GM12878 (cell line): Measurements from ENCODE around the gene RBP3. TPM values are rescaled to one million over a fixed set of nuclear protein-coding genes. Genes with fewer than 3 reads are reported as not detected.

Experiments
- ATAC-seq: fragments of 200-7000 bp; cut with Tn5 transposase; 3 replicates; pipeline ENCODE4 v1.9.1; 2020; ENCODE audit warnings: mild to moderate bottlenecking, moderate library complexity
- BruUV-seq: library from RNA; stranded (reverse); fragments of 400-500 nt; replicated peaks from 2 replicates; lab custom pipeline; 2021; lab: Mats Ljungman, UMichigan
- CTCF ChIA-PET: fragments of 300-600 bp; sonication (Branson Sonifier 250); formaldehyde crosslinking; extraction: SDS; loops from one replicate; lab custom pipeline; 2021; ENCODE audit warnings: inconsistent platforms; lab: Yijun Ruan, JAX
- POLR2A ChIA-PET: fragments of 350-600 bp; formaldehyde crosslinking; extraction: SDS; loops from one replicate; lab custom pipeline; 2021; ENCODE audit warnings: inconsistent platforms; lab: Charles Lee
- RAD21 ChIA-PET: fragments of 300-600 bp; sonication (Branson Sonifier 250); formaldehyde crosslinking; loops from one replicate; lab custom pipeline; 2023; ENCODE audit warnings: antibody characterized with exemption; ENCODE audit not compliant: unreplicated experiment; lab: Charles Lee
- SMC1A ChIA-PET: fragments of 300-600 bp; sonication (Branson Sonifier 250); formaldehyde crosslinking; loops from one replicate; lab custom pipeline; 2023; ENCODE audit not compliant: unreplicated experiment, uncharacterized antibody; lab: Charles Lee
- DNase-seq: peaks from one replicate; pipeline ENCODE4 v3.0.0-alpha.2; 2011; ENCODE audit warnings: low read depth, low spot score
- FAIRE-seq: peaks from 3 replicates; lab custom pipeline; 2011; peaks lifted over from hg19 to GRCh38; lab: Jason Lieb, UNC
- H2AFZ ChIP-seq: 2 replicates; pipeline ENCODE4 v1.6.0; 2011; ENCODE audit warnings: low read depth, low read length, control low read depth; ENCODE audit not compliant: control insufficient read depth
- H3K27ac ChIP-seq: 2 replicates; pipeline ENCODE4 v1.5.1; 2011; ENCODE audit warnings: control low read depth; ENCODE audit not compliant: control insufficient read depth, insufficient read depth
- H3K27me3 ChIP-seq, 2 experiments: replicated peaks in 1 of 2; 2 replicates each; pipeline versions ENCODE4 v1.6.0 to v1.6.1; 2011; ENCODE audit warnings: low read length in 1 of 2; ENCODE audit not compliant: control insufficient read depth in 2 of 2, insufficient read depth in 2 of 2
- H3K36me3 ChIP-seq, 2 experiments: 2 replicates each; pipeline ENCODE4 v1.5.1; 2011; ENCODE audit warnings: low read length in 1 of 2; ENCODE audit not compliant: control insufficient read depth in 2 of 2, insufficient read depth in 2 of 2
- H3K4me1 ChIP-seq: 2 replicates; pipeline ENCODE4 v1.6.1; 2011; ENCODE audit warnings: mild to moderate bottlenecking, low read length, moderate library complexity, mixed read lengths; ENCODE audit not compliant: control insufficient read depth, insufficient read depth
- H3K4me2 ChIP-seq: 2 replicates; pipeline ENCODE4 v1.6.0; 2011; ENCODE audit warnings: control low read depth; ENCODE audit not compliant: control insufficient read depth, insufficient read depth
- H3K4me3 ChIP-seq: fragments of 200-600 bp; sonication (generic); 2 replicates; pipeline ENCODE4 v1.5.1; 2016
- H3K79me2 ChIP-seq: 2 replicates; pipeline ENCODE4 v1.6.0; 2011; ENCODE audit warnings: low read length; ENCODE audit not compliant: control insufficient read depth, insufficient read depth
- H3K9ac ChIP-seq: 2 replicates; pipeline ENCODE4 v1.8.0; 2011; ENCODE audit warnings: low read length, control low read depth, mixed read lengths; ENCODE audit not compliant: control insufficient read depth, insufficient read depth
- H3K9me3 ChIP-seq: replicated peaks from 3 replicates; pipeline ENCODE4 v1.5.1; 2011; ENCODE audit warnings: mild to moderate bottlenecking, low read length; ENCODE audit not compliant: control insufficient read depth, insufficient read depth
- H4K20me1 ChIP-seq: 2 replicates; pipeline ENCODE4 v1.6.0; 2011; ENCODE audit not compliant: control insufficient read depth, insufficient read depth
- ATF7 ChIP-seq: fragments of 450-650 bp; IDR thresholded peaks from 2 replicates; pipeline ENCODE4 v1.6.1; 2016; ENCODE audit warnings: low read depth, mild to moderate bottlenecking
- MEF2B ChIP-seq: fragments of 450-650 bp; IDR thresholded peaks from 2 replicates; pipeline ENCODE4 v1.6.1; 2018; ENCODE audit warnings: mild to moderate bottlenecking, moderate library complexity; ENCODE audit not compliant: partially characterized antibody, poor library complexity, severe bottlenecking
- NBN ChIP-seq: fragments of 450-650 bp; IDR thresholded peaks from 2 replicates; pipeline ENCODE4 v1.6.1; 2016
- SRF ChIP-seq, 2 experiments: IDR thresholded peaks; 2 replicates each; pipeline ENCODE4 v1.6.1; 2011; ENCODE audit warnings: low read depth in 2 of 2, low read length in 2 of 2, mild to moderate bottlenecking in 1 of 2, moderate library complexity in 1 of 2
- SUZ12 ChIP-seq: fragments of 200-600 bp; sonication (generic); IDR thresholded peaks from one replicate; pipeline ENCODE4 v1.6.1; 2018; ENCODE audit warnings: antibody characterized with exemption, mild to moderate bottlenecking; ENCODE audit not compliant: unreplicated experiment
- ZNF622 ChIP-seq: fragments of 450-650 bp; IDR thresholded peaks from 2 replicates; pipeline ENCODE4 v1.6.1; 2017; ENCODE audit warnings: mild to moderate bottlenecking, inconsistent platforms
- ZSCAN29 ChIP-seq: fragments of 450-650 bp; IDR thresholded peaks from 2 replicates; pipeline ENCODE4 v1.6.1; 2017; ENCODE audit warnings: mild to moderate bottlenecking, moderate library complexity
- whole genome bisulfite sequencing: methylation state at CpG from one replicate; pipeline ENCODE4 v1.1.6; 2016; ENCODE audit warnings: low lambda C conversion rate; ENCODE audit not compliant: insufficient replicate concordance, insufficient coverage; ENCODE audit errors: missing lambda C conversion rate; 5-methylcytosine and 5-hydroxymethylcytosine counted together
- in situ Hi-C: fragments of 300-500 bp; cut with MboI; formaldehyde crosslinking; loops from 9 replicates; pipeline ENCODE4 v1.14.3; 2018; ENCODE audit warnings: mixed read lengths
- intact Hi-C: fragments of 100-400 bp; cut with micrococcal nuclease; formaldehyde crosslinking; loops from one replicate; pipeline ENCODE4 v1.14.2; 2022; ENCODE audit not compliant: unreplicated experiment
- polyA plus RNA-seq, 11 experiments: library from polyadenylated mRNA; depleted of rRNA in 4 of 11; unstranded in 6 of 11; stranded (reverse) in 5 of 11; fragments of >200 nt; fragmentation: Nextera tagmentation in 4 of 11; fragmentation: Illumina TruSeq in 1 of 11; extraction: Ambion mirVana in 4 of 11; extraction: Trizol in 1 of 11; gene quantifications; 1 replicate in 1 of 11; 2 replicates in 10 of 11; pipeline versions ENCODE4 v1.2.1 to v1.2.3, GENCODE V29; 2011 to 2016; ENCODE audit warnings: inconsistent platforms in 2 of 11, missing spikeins in 2 of 11, low read depth in 1 of 11
- total RNA-seq, 4 experiments: library from RNA; depleted of rRNA in 3 of 4; stranded (reverse); fragments of >200 nt in 3 of 4; fragmentation: Illumina TruSeq in 1 of 4; extraction: Trizol in 1 of 4; gene quantifications; 2 replicates each; pipeline versions ENCODE4 v1.2.1 to v1.2.3, GENCODE V29; 2013 to 2021
- TF ChIP-seq, protein P1 (sequence below): IDR thresholded peaks from 2 replicates; pipeline ENCODE4 v1.6.1; 2012; ENCODE audit warnings: low read depth, low read length, improper control_type of control experiment
- TF ChIP-seq, protein P2 (sequence below): fragments of 450-650 bp; IDR thresholded peaks from 2 replicates; pipeline ENCODE4 v1.6.1; 2017; ENCODE audit warnings: borderline replicate concordance
- TF ChIP-seq, protein P3 (sequence below): fragments of 450-650 bp; conservative IDR thresholded peaks from 2 replicates; pipeline ENCODE4 v1.6.1; 2017; ENCODE audit warnings: mild to moderate bottlenecking, moderate library complexity

RBP3 gene
- total and polyA plus RNA-seq, 10 of the 15 experiments (the other 5 are each of a cell fraction or from before 2014, with no cell fraction given), result not detected

DNA sequence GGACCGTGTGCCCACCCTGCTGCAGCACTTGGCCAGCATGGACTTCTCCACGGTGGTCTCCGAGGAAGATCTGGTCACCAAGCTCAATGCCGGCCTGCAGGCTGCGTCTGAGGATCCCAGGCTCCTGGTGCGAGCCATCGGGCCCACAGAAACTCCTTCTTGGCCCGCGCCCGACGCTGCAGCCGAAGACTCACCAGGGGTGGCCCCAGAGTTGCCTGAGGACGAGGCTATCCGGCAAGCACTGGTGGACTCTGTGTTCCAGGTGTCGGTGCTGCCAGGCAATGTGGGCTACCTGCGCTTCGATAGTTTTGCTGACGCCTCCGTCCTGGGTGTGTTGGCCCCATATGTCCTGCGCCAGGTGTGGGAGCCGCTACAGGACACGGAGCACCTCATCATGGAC lies 1.4 kb downstream of the RBP3 start:
- no peaks in the 10 kb centered on the region; a peak in 1 of 4 replicates for H3K27me3 ChIP-seq
- in situ Hi-C loops (no loop called here), intact Hi-C loops (no loop called here)
- FAIRE-seq (no peak), ATAC-seq (no peak), DNase-seq (no peak)
- no peak overlapping the region for H3K27ac ChIP-seq
- H4K20me1 ChIP-seq, result no peaks in the 10 kb centered on the region
- H3K4me2 ChIP-seq, result no peak overlapping the region
- SMC1A ChIA-PET, result no interaction called here
- no peak overlapping the region for H3K4me3 ChIP-seq
- BruUV-seq, result no TSS peak
- CTCF ChIA-PET, result no interaction called here
- RAD21 ChIA-PET, result no interaction called here
- TF ChIP-seq ZSCAN29, result no peak
- TF ChIP-seq, protein P1, sequence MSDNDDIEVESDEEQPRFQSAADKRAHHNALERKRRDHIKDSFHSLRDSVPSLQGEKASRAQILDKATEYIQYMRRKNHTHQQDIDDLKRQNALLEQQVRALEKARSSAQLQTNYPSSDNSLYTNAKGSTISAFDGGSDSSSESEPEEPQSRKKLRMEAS, result no peak
- 40% methylated on average over 15 of the region's 22 CpGs for WGBS
- no peak overlapping the region for H3K9ac ChIP-seq
- H3K4me1 ChIP-seq, result no peaks in the 10 kb centered on the region
- no peaks in the 10 kb centered on the region for H3K9me3 ChIP-seq
- no peaks in the 10 kb centered on the region for H3K79me2 ChIP-seq
- no peaks in the 10 kb centered on the region for H3K36me3 ChIP-seq
- H2AFZ ChIP-seq, result no peak overlapping the region
- POLR2A ChIA-PET, result no interaction called here

DNA sequence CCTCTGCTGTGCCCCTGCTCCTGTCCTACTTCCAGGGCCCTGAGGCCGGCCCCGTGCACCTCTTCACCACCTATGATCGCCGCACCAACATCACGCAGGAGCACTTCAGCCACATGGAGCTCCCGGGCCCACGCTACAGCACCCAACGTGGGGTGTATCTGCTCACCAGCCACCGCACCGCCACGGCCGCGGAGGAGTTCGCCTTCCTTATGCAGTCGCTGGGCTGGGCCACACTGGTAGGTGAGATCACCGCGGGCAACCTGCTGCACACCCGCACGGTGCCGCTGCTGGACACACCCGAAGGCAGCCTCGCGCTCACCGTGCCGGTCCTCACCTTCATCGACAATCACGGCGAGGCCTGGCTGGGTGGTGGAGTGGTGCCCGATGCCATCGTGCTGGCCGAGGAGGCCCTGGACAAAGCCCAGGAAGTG lies 1.8 kb downstream of the RBP3 start:
- FAIRE-seq (no peak), ATAC-seq (no peak), DNase-seq (no peak)
- Histone ChIP-seq H3K4me2 (no peak overlapping the region), H3K36me3 (no peaks in the 10 kb centered on the region), H3K4me3 (no peak overlapping the region), H3K4me1 (no peaks in the 10 kb centered on the region), H3K79me2 (no peaks in the 10 kb centered on the region), H3K27ac (no peak overlapping the region), H3K9me3 (no peaks in the 10 kb centered on the region), H3K9ac (no peak overlapping the region), H3K27me3 (no peaks in the 10 kb centered on the region; a peak in 1 of 4 replicates), H4K20me1 (no peaks in the 10 kb centered on the region), H2AFZ (no peak overlapping the region)
- ChIA-PET POLR2A (no interaction called here), CTCF (no interaction called here), RAD21 (no interaction called here), SMC1A (no interaction called here)
- BruUV-seq, result no TSS peak
- TF ChIP-seq, protein P2, sequence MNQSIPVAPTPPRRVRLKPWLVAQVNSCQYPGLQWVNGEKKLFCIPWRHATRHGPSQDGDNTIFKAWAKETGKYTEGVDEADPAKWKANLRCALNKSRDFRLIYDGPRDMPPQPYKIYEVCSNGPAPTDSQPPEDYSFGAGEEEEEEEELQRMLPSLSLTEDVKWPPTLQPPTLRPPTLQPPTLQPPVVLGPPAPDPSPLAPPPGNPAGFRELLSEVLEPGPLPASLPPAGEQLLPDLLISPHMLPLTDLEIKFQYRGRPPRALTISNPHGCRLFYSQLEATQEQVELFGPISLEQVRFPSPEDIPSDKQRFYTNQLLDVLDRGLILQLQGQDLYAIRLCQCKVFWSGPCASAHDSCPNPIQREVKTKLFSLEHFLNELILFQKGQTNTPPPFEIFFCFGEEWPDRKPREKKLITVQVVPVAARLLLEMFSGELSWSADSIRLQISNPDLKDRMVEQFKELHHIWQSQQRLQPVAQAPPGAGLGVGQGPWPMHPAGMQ, result no peak
- TF ChIP-seq SUZ12, result no peak
- no peak for TF ChIP-seq ZNF622
- TF ChIP-seq, protein P3, sequence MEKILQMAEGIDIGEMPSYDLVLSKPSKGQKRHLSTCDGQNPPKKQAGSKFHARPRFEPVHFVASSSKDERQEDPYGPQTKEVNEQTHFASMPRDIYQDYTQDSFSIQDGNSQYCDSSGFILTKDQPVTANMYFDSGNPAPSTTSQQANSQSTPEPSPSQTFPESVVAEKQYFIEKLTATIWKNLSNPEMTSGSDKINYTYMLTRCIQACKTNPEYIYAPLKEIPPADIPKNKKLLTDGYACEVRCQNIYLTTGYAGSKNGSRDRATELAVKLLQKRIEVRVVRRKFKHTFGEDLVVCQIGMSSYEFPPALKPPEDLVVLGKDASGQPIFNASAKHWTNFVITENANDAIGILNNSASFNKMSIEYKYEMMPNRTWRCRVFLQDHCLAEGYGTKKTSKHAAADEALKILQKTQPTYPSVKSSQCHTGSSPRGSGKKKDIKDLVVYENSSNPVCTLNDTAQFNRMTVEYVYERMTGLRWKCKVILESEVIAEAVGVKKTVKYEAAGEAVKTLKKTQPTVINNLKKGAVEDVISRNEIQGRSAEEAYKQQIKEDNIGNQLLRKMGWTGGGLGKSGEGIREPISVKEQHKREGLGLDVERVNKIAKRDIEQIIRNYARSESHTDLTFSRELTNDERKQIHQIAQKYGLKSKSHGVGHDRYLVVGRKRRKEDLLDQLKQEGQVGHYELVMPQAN, result no peak
- TF ChIP-seq ATF7, result no peak
- no peak for TF ChIP-seq NBN
- TF ChIP-seq MEF2B, result no peak
- no peak for TF ChIP-seq SRF (IDR thresholded peaks at IDR 0.05; ENCODE audit: low read depth in 2 of 2, low read length in 2 of 2)
- WGBS, result 71% methylated on average over 31 of the region's 31 CpGs
- intact Hi-C loops, result no loop called here
- in situ Hi-C loops, result no loop called here
